Measurements from ENCODE around the gene RAB38. TPM values are rescaled to one million over a fixed set of nuclear protein-coding genes. Genes with fewer than 3 reads are reported as not detected.

Gene RAB38
- total RNA-seq (4.9 and 10.1 TPM in 2 replicates), polyA plus RNA-seq (1.9 and 9.3 TPM in 2 replicates), polyA minus RNA-seq (ENCODE audit: low replicate concordance) (6.2 TPM in 1 of 2 replicates, not detected in the other)
- polyA plus RNA-seq (2012), result 1.4 and 6.3 TPM in 2 replicates

DNA sequence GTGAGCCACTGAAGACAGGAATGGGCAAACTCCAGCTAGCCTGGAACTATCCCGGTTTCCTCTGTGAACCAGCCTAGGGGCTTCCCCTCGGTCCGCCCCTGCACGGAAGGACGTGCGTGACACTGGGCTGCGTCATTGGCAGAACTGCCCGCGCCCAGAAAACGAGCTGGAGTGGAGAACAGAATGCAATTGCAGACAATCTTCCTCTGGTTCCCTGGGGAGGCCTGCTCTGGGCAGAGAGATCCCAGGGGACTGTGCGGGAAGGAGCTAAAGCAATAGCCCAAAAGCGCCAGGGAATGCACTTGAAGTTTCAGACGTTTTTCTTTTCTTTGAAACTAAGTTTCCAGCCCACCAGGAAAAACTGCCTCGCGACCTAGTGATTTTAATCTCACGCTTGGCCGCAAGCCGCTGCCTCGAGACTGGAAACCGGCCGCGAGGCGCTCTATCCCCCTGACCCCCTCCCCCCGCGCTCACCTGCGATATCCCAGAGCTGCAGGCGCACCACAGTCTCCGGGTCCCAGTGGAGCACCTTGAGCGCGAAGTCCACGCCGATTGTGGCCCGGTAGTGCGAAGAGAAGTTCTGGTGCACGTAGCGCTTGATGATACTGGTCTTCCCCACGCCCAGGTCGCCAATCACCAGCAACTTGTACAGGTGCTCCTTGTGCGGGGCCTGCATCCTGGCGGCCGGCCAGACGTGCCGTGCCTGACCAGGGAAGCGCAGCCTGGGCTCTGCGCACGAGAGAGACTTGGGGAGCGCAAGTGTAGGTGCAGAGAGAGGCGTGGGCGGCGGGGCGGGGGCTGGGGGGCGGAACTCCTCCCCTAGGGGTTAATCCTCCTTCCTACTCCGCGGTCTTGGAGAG is at the start of gene RAB38:
RAB38 (minus strand) TSS at position 735 of the 860 bp plus-strand sequence; CDS start at position 676, 59 bp downstream.
- H3K27me3 ChIP-seq (ENCODE audit: control insufficient read depth, insufficient read depth, low read length), result no peaks in the 10 kb centered on the region
- H3K27ac ChIP-seq (ENCODE audit: insufficient read depth, low read length), result peak within 1 kb of the TSS; percentile 39
- peak within 1 kb of the TSS; percentile 53 to 69 (median 66) for H3K4me3 ChIP-seq (replicated peaks in 1 of 4; ENCODE audit: control extremely low read depth in 1 of 4, insufficient read depth in 1 of 4, low read depth in 3 of 4, low read length in 4 of 4)
- no peaks in the 10 kb centered on the region for H4K20me1 ChIP-seq (ENCODE audit: control insufficient read depth, extremely low read depth, insufficient read depth, low read length)
- H3K36me3 ChIP-seq (ENCODE audit: control insufficient read depth, insufficient read depth, low read length), result no peaks in the 10 kb centered on the region
- no peak for TF ChIP-seq EZH2 (IDR thresholded peaks at IDR 0.05; ENCODE audit: low read length, missing control alignments)
- TF ChIP-seq CTCF (conservative IDR thresholded peaks at IDR 0.05 in 1 of 2, IDR thresholded peaks at IDR 0.05 in 1 of 2; ENCODE audit: low read depth in 1 of 2, low read length in 2 of 2), result no peak
- no peaks in the 10 kb centered on the region for H3K9me3 ChIP-seq (ENCODE audit: control insufficient read depth, insufficient read depth, low read depth, low read length)
- H3K9ac ChIP-seq (ENCODE audit: insufficient read depth, low read length), result peak within 1 kb of the TSS; percentile 32
- peak within 1 kb of the TSS; percentile 84 for H2AFZ ChIP-seq (ENCODE audit: low read length)
- DNase-seq (ENCODE audit: low read depth in 2 of 2), result peak; percentile 75 to 78
- H3K4me1 ChIP-seq (ENCODE audit: control insufficient read depth, extremely low read depth, insufficient read depth, low read length), result no peaks in the 10 kb centered on the region
- peak within 1 kb of the TSS; percentile 84 for H3K4me2 ChIP-seq (ENCODE audit: extremely low read depth, insufficient read depth, low read length)
- no peaks in the 10 kb centered on the region for H3K79me2 ChIP-seq (ENCODE audit: control insufficient read depth, insufficient read depth, low read length)

- DNase-seq (ENCODE audit: low read depth in 2 of 2), result no peak
- Histone ChIP-seq H3K4me1 (ENCODE audit: control insufficient read depth, extremely low read depth, insufficient read depth, low read length) (no peaks in the 10 kb centered on the region), H3K27ac (ENCODE audit: insufficient read depth, low read length) (no peak overlapping the region), H3K4me2 (ENCODE audit: extremely low read depth, insufficient read depth, low read length) (no peak overlapping the region), H3K4me3 (replicated peaks in 1 of 4; ENCODE audit: control extremely low read depth in 1 of 4, insufficient read depth in 1 of 4, low read depth in 3 of 4, low read length in 4 of 4) (no peak overlapping the region), H3K27me3 (ENCODE audit: control insufficient read depth, insufficient read depth, low read length) (no peaks in the 10 kb centered on the region), H3K9me3 (ENCODE audit: control insufficient read depth, insufficient read depth, low read depth, low read length) (no peaks in the 10 kb centered on the region), H4K20me1 (ENCODE audit: control insufficient read depth, extremely low read depth, insufficient read depth, low read length) (no peaks in the 10 kb centered on the region), H2AFZ (ENCODE audit: low read length) (no peak overlapping the region), H3K36me3 (ENCODE audit: control insufficient read depth, insufficient read depth, low read length) (no peaks in the 10 kb centered on the region), H3K9ac (ENCODE audit: insufficient read depth, low read length) (no peak overlapping the region), H3K79me2 (ENCODE audit: control insufficient read depth, insufficient read depth, low read length) (no peaks in the 10 kb centered on the region)
- TF ChIP-seq EZH2 (IDR thresholded peaks at IDR 0.05; ENCODE audit: low read length, missing control alignments), result no peak
- no peak for TF ChIP-seq CTCF (conservative IDR thresholded peaks at IDR 0.05 in 1 of 2, IDR thresholded peaks at IDR 0.05 in 1 of 2; ENCODE audit: low read depth in 1 of 2, low read length in 2 of 2)
Observed at GRCh38 chr11:88213406-88213805, 38.2 kb upstream of the RAB38 start.

GRCh38 chr11:88212300-88212699 is 37.1 kb upstream of the RAB38 start:
- no peak overlapping the region for H2AFZ ChIP-seq (ENCODE audit: low read length)
- no peak for DNase-seq (ENCODE audit: low read depth in 2 of 2)
- H3K27me3 ChIP-seq (ENCODE audit: control insufficient read depth, insufficient read depth, low read length), result no peaks in the 10 kb centered on the region
- H3K9ac ChIP-seq (ENCODE audit: insufficient read depth, low read length), result no peak overlapping the region
- H3K4me2 ChIP-seq (ENCODE audit: extremely low read depth, insufficient read depth, low read length), result no peak overlapping the region
- no peak overlapping the region for H3K4me3 ChIP-seq (replicated peaks in 1 of 4; ENCODE audit: control extremely low read depth in 1 of 4, insufficient read depth in 1 of 4, low read depth in 3 of 4, low read length in 4 of 4)
- H3K27ac ChIP-seq (ENCODE audit: insufficient read depth, low read length), result no peak overlapping the region
- no peaks in the 10 kb centered on the region for H3K79me2 ChIP-seq (ENCODE audit: control insufficient read depth, insufficient read depth, low read length)
- H3K9me3 ChIP-seq (ENCODE audit: control insufficient read depth, insufficient read depth, low read depth, low read length), result no peaks in the 10 kb centered on the region
- H3K36me3 ChIP-seq (ENCODE audit: control insufficient read depth, insufficient read depth, low read length), result no peaks in the 10 kb centered on the region
- no peaks in the 10 kb centered on the region for H3K4me1 ChIP-seq (ENCODE audit: control insufficient read depth, extremely low read depth, insufficient read depth, low read length)
- TF ChIP-seq EZH2 (IDR thresholded peaks at IDR 0.05; ENCODE audit: low read length, missing control alignments) (no peak), CTCF (conservative IDR thresholded peaks at IDR 0.05 in 1 of 2, IDR thresholded peaks at IDR 0.05 in 1 of 2; ENCODE audit: low read depth in 1 of 2, low read length in 2 of 2) (no peak)
- H4K20me1 ChIP-seq (ENCODE audit: control insufficient read depth, extremely low read depth, insufficient read depth, low read length), result no peaks in the 10 kb centered on the region

All from fibroblast of lung (primary cell).